Activated naive CD4-positive, alpha-beta T cell (primary cell): ENCODE data around the gene CPM.
A peak's percentile ranks its signal among the peaks of the same experiment; 100 is the strongest.
"Not testable (repeated sequence)": the region's sequence is repeated elsewhere in the genome, so short reads cannot be mapped to it uniquely, and the experiment has no call there.

Experiments used
- DNase-seq, 4 experiments: peaks; one replicate each; lab custom pipeline; 2025; lab: John Stamatoyannopoulos, UW

Gene CPM

GRCh38 chr12:68825569-68826217 lies 107.3 kb downstream of the CPM start:
- DNase-seq, result no peak

GRCh38 chr12:68824597-68825250 lies 108.2 kb downstream of the CPM start:
- DNase-seq, result no peak

- DNase-seq, result no peak
Observed at GRCh38 chr12:68824131-68824530, 108.8 kb downstream of the CPM start.

GRCh38 chr12:68823696-68824095 lies 109.3 kb downstream of the CPM start:
- DNase-seq, result no peak

- DNase-seq, result no peak
Observed at GRCh38 chr12:68821357-68822188, 111.4 kb downstream of the CPM start.

- not testable (repeated sequence) for DNase-seq
Observed at GRCh38 chr12:68819481-68819880, 113.5 kb downstream of the CPM start.

GRCh38 chr12:68815928-68816800 lies 116.8 kb downstream of the CPM start:
- no peak for DNase-seq

GRCh38 chr12:68815232-68815927 lies 117.6 kb downstream of the CPM start:
- DNase-seq, result no peak

- DNase-seq, result no peak
Observed at GRCh38 chr12:68814490-68815231, 118.3 kb downstream of the CPM start.

- no peak for DNase-seq
Observed at GRCh38 chr12:68813242-68813593, 119.8 kb downstream of the CPM start.

- no peak for DNase-seq
Observed at GRCh38 chr12:68812553-68813241, 120.3 kb downstream of the CPM start.

GRCh38 chr12:68811573-68811972 lies 121.4 kb downstream of the CPM start:
- not testable (repeated sequence) for DNase-seq

GRCh38 chr12:68810027-68810389 lies 123.0 kb downstream of the CPM start:
- not testable (repeated sequence) for DNase-seq

- no peak for DNase-seq
Observed at GRCh38 chr12:68809190-68810026, 123.6 kb downstream of the CPM start.

GRCh38 chr12:68808388-68809189 lies 124.4 kb downstream of the CPM start:
- peak; percentile 31 to 55 (median 40) for DNase-seq

GRCh38 chr12:68807576-68808387 lies 125.2 kb downstream of the CPM start, which contains the start of gene MDM2:
Gene MDM2, plus strand, starts transcription at chr12:68808177. Its CDS starts 301 bp downstream, at chr12:68808478.
- DNase-seq, result peak; percentile 80 to 95 (median 90)

- DNase-seq, result not testable (repeated sequence)
Observed at GRCh38 chr12:68807274-68807575, 125.7 kb downstream of the CPM start.
